K562 (cell line): ENCODE measurements around the gene FAAP100.

Source experiments
- BHLHE40 ChIP-seq: IDR thresholded peaks from 2 replicates; pipeline ENCODE4 v1.6.1; 2011; ENCODE audit warnings: low read length, improper control_type of control experiment
- BRF1 ChIP-seq: IDR thresholded peaks from 3 replicates; pipeline ENCODE4 v1.6.1; 2011; ENCODE audit warnings: borderline replicate concordance, mild to moderate bottlenecking; ENCODE audit not compliant: insufficient read length; ENCODE audit errors: extremely low read depth
- CTCF ChIP-seq, 3 experiments: IDR thresholded peaks in 2 of 3; conservative IDR thresholded peaks in 1 of 3; 2 replicates each; pipeline ENCODE4 v1.5.1; 2011 to 2012; ENCODE audit warnings: low read length in 3 of 3, mild to moderate bottlenecking in 3 of 3, control low read depth in 2 of 3, improper control_type of control experiment in 1 of 3, inconsistent platforms in 1 of 3, low read depth in 1 of 3, mixed read lengths in 1 of 3, moderate library complexity in 1 of 3; ENCODE audit not compliant: insufficient read depth in 2 of 3
- FOS ChIP-seq: IDR thresholded peaks from 3 replicates; pipeline ENCODE4 v1.6.1; 2011; ENCODE audit not compliant: insufficient read length; ENCODE audit errors: extremely low read depth
- KLF1 ChIP-seq: fragments of 450-650 bp; IDR thresholded peaks from 2 replicates; pipeline ENCODE4 v1.6.1; 2016; ENCODE audit warnings: missing genetic modification characterization, missing compliant biosample characterization
- MAZ ChIP-seq, 2 experiments: fragments of 450-650 bp in 1 of 2; sonication (generic) in 1 of 2; formaldehyde crosslinking; IDR thresholded peaks in 1 of 2; conservative IDR thresholded peaks in 1 of 2; 2 replicates each; pipeline versions ENCODE4 v1.4.0 to v1.5.0; 2020; ENCODE audit warnings: mild to moderate bottlenecking in 1 of 2, missing genetic modification reagents in 1 of 2
- NRF1 ChIP-seq, 2 experiments: fragments of 450-650 bp; IDR thresholded peaks in 1 of 2; conservative IDR thresholded peaks in 1 of 2; 2 replicates each; pipeline ENCODE4 v1.6.1; 2014; ENCODE audit warnings: mild to moderate bottlenecking in 2 of 2
- SAP30 ChIP-seq: fragments of 200-600 bp; sonication (generic); IDR thresholded peaks from 2 replicates; pipeline ENCODE4 v1.6.1; 2012; ENCODE audit warnings: borderline replicate concordance, low read depth, mild to moderate bottlenecking, moderate library complexity, low read length, control low read depth, inconsistent platforms; ENCODE audit not compliant: insufficient read depth, poor library complexity, severe bottlenecking
- SRF ChIP-seq, 2 experiments: fragments of 250-450, 450-650 bp in 1 of 2; sonication (Bioruptor Pico) in 1 of 2; sonication (generic) in 1 of 2; formaldehyde crosslinking; IDR thresholded peaks; 2 replicates each; pipeline versions ENCODE4 v1.5.0 to v1.5.1; 2020 to 2022; ENCODE audit warnings: mild to moderate bottlenecking in 1 of 2, missing genetic modification reagents in 1 of 2
- ZBTB17 ChIP-seq: fragments of 450-650 bp; formaldehyde crosslinking; IDR thresholded peaks from 2 replicates; pipeline ENCODE4 v1.4.0; 2020; ENCODE audit warnings: mild to moderate bottlenecking
- ZNF274 ChIP-seq: IDR thresholded peaks from 2 replicates; pipeline ENCODE4 v1.6.1; 2011; ENCODE audit warnings: low read depth, mild to moderate bottlenecking, low read length, moderate library complexity, borderline replicate concordance

DNA sequence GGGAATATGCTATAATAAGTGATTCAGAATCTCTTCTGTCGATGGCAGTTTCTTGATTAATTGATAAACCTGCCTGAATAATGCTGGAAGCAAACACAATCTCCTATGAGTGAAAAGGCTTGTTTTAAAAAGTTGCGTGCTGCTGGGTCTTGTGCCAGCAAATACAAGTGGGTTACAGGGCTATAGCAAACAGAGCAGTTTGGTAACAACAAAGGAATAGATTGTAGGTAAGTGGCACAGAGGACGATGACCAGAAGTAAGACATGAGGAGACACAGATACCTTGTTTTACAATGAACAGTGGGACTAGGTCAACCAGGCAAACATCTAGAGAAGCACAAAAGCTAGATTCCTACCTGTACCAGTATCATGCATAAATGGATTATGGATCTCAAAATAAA, 23.7 kb upstream of the FAAP100 start:
- TF ChIP-seq FOS (no peak), SRF (CRISPR knock-in tag; IDR thresholded peaks at IDR 0.05) (no peak), KLF1 (tag) (no peak), ZNF274 (no peak), BRF1 (no peak), ZBTB17 (CRISPR knock-in tag) (no peak), MAZ (CRISPR knock-in tag; conservative IDR thresholded peaks at IDR 0.05 in 1 of 2, IDR thresholded peaks at IDR 0.05 in 1 of 2) (no peak), BHLHE40 (no peak), SAP30 (no peak), NRF1 (conservative IDR thresholded peaks at IDR 0.05 in 1 of 2, IDR thresholded peaks at IDR 0.05 in 1 of 2) (no peak), CTCF (IDR thresholded peaks at IDR 0.05 in 2 of 3, conservative IDR thresholded peaks at IDR 0.05 in 1 of 3; ENCODE audit: insufficient read depth in 2 of 3, low read depth in 1 of 3, low read length in 3 of 3) (no peak)
